Activated naive CD4-positive, alpha-beta T cell treated with anti-CD3 and anti-CD28 coated beads, Interleukin-2, amount 10 ng/mL, durations not matched to agents 7 days and 5 days (primary cell): ENCODE data around the gene DDR2.

Source experiments
- CTCF ChIA-PET: fragments of 350-600 bp; sonication (Branson Sonifier 250); formaldehyde crosslinking; loops from one replicate; lab custom pipeline; 2021; ENCODE audit warnings: antibody characterized with exemption; lab: Charles Lee
- DNase-seq: peaks from one replicate; pipeline ENCODE4 v3.0.0-alpha.2; 2020
- H3K27ac Mint-ChIP-seq: one replicate; pipeline ENCODE4 v1.8.0; 2021; ENCODE audit warnings: mild to moderate bottlenecking, moderate library complexity, mixed read lengths
- H3K27me3 Mint-ChIP-seq: one replicate; pipeline ENCODE4 v1.8.0; 2021; ENCODE audit warnings: mild to moderate bottlenecking, mixed read lengths
- H3K36me3 Mint-ChIP-seq: one replicate; pipeline ENCODE4 v1.8.0; 2021; ENCODE audit warnings: mixed read lengths
- H3K4me1 Mint-ChIP-seq: one replicate; pipeline ENCODE4 v1.8.0; 2021; ENCODE audit warnings: mixed read lengths
- H3K4me3 Mint-ChIP-seq: one replicate; pipeline ENCODE4 v1.8.0; 2021; ENCODE audit warnings: mild to moderate bottlenecking, moderate library complexity, mixed read lengths
- H3K9me3 Mint-ChIP-seq: one replicate; pipeline ENCODE4 v1.8.0; 2021; ENCODE audit warnings: mixed read lengths

The DDR2 gene

DNA sequence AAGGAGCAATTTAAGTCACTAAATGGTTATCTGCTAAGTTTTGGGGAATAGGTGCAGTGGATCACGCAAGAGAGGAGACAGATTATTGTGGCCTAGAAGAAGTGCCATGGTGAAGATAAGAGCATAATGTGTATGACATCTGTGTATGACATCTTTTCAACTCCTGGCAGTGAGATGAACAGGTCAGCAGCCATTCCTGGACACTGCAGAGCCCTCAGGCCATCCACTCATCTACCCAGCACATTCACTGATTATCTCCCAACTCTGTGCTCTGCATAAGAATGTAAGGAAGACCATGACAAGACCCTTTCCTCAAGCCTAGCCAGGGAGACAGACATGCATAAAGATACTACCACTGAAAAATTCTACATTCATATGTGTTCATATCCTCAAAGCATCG lies 73.7 kb downstream of the DDR2 start:
- H3K9me3 Mint-ChIP-seq, result no peaks in the 10 kb centered on the region
- no peak overlapping the region for H3K27ac Mint-ChIP-seq
- no peak for DNase-seq
- CTCF ChIA-PET, result no interaction called here
- peaks cover 8% of the 10 kb centered on the region for H3K27me3 Mint-ChIP-seq
- no peaks in the 10 kb centered on the region for H3K4me1 Mint-ChIP-seq
- no peaks in the 10 kb centered on the region for H3K36me3 Mint-ChIP-seq
- no peak overlapping the region for H3K4me3 Mint-ChIP-seq

DNA sequence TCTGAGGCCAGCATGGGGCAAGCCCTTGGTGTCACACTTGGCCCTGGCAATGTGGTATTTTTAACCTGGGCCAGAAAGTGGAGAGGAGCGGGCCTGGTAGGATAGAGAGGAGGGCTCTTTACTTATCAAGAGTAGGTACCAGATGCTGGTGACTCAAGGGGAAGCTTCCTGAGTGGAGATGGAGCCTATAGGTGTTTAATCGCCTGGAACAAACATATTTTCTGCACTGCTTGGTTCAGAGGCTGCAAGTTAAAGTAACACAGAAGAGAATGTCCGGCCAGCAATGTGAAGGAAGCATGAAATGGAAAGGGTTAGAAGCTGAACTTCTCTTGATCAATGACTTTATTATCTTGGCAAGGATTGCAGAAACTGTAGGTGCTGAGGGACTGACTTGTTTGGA lies 74.3 kb downstream of the DDR2 start:
- no peaks in the 10 kb centered on the region for H3K36me3 Mint-ChIP-seq
- H3K4me3 Mint-ChIP-seq, result no peak overlapping the region
- no peak overlapping the region for H3K27ac Mint-ChIP-seq
- no peaks in the 10 kb centered on the region for H3K4me1 Mint-ChIP-seq
- DNase-seq, result no peak
- CTCF ChIA-PET, result no interaction called here
- no peaks in the 10 kb centered on the region for H3K9me3 Mint-ChIP-seq
- H3K27me3 Mint-ChIP-seq, result peaks cover 8% of the 10 kb centered on the region

DNA sequence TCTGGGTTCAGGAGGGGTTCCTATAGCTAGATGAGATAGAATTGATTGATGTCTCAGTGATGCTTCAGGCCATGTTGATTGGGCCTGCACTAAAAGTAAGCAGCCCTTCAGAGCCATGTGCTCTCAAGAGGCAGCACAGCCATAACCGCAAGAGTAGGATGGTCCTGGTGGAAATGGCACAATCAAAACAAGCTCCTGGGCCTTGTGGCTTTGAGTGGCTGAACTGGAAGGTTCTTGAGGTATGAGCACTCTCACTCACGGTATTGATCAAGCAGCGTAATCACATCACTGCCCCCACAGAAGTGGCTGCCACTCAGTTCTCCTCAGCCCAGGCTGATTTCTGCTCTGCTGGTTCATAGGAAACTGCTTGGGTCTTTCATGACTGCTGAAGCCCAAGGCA lies 76.0 kb downstream of the DDR2 start:
- no peak overlapping the region for H3K4me3 Mint-ChIP-seq
- H3K27ac Mint-ChIP-seq, result no peak overlapping the region
- H3K36me3 Mint-ChIP-seq, result no peaks in the 10 kb centered on the region
- no peak for DNase-seq
- CTCF ChIA-PET, result no interaction called here
- H3K9me3 Mint-ChIP-seq, result no peaks in the 10 kb centered on the region
- no peaks in the 10 kb centered on the region for H3K4me1 Mint-ChIP-seq
- H3K27me3 Mint-ChIP-seq, result peaks cover 8% of the 10 kb centered on the region

DNA sequence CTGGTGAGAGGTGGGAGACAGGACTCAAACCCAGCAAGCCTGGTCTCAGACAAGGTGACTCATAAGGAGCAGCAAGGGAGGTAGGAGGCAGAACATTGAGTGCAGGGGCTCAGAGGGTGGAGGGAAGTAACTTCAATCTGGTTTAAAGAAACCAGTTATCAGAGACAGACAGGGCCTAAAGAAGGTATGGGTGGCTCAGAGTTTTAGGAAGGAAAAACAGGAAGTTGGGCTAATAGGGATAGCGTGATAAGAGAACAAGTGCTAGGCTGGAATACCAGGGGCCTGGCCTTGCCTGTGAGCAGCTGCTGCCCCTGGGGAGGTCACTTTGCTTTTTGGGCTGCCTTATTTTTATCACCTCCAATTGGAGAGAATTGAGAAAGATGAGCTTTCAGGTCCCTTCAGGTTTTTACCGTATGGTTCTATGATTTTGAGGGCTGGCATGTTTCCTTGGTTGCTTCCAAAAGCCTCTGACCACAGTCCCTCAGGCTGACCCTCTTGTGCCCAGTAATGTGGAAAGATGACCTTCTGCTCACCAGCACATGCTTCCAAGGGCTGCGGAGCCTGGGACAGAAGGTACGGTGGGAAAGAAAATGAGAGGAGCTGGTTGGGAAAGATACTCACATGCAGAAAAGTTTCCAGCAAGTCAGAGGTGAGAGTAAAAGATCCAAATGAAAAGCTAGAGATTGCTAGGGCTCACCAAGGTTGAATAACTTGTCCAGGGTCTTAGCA lies 77.0 kb downstream of the DDR2 start:
- Mint-ChIP-seq H3K9me3 (no peaks in the 10 kb centered on the region), H3K27me3 (peaks cover 8% of the 10 kb centered on the region), H3K27ac (no peak overlapping the region), H3K36me3 (no peaks in the 10 kb centered on the region), H3K4me3 (no peak overlapping the region), H3K4me1 (no peaks in the 10 kb centered on the region)
- DNase-seq, result no peak
- CTCF ChIA-PET, result no interaction called here

DNA sequence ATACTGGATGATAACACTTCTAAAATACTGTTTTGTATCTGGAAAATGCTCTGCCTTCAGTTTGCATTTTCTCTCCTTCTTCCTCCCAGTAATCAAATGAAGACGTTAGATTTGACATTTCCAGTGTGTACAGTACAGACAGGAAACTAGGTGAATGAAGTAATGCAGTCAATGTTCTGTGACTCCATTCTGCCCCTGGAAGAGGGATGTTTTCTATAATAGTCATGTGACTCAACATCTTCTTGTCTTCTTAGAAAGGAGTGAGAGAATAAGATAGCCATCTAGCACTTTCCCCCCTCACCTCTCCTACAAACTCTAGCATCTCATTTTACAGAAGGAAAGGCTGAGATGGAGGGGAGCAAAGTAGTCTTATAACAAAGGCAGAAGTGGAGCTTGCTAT lies 77.6 kb downstream of the DDR2 start:
- Mint-ChIP-seq H3K36me3 (no peaks in the 10 kb centered on the region), H3K27me3 (peaks cover 8% of the 10 kb centered on the region), H3K27ac (no peak overlapping the region), H3K4me3 (no peak overlapping the region), H3K4me1 (no peaks in the 10 kb centered on the region), H3K9me3 (no peaks in the 10 kb centered on the region)
- CTCF ChIA-PET, result no interaction called here
- DNase-seq, result no peak

DNA sequence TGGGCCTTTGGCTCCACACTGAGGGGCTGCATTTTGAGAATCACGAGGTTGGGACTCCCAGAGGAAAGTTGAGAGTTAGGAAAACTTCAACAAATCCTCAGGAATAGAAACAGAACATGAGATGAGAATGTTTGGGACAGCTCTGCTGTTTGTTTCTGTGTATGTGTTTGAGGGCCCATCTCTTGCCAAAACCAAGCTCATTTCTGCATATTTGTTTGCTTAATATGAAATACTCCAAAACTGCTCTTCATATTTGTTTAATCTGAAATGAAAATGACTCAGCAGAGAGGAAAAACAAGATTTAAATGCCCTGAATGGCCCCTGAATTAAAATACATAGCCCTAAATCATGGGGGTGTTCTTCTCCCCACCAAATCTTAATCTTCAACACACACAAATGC lies 78.1 kb downstream of the DDR2 start:
- Mint-ChIP-seq H3K27ac (no peak overlapping the region), H3K36me3 (no peaks in the 10 kb centered on the region), H3K9me3 (no peaks in the 10 kb centered on the region), H3K27me3 (peaks cover 8% of the 10 kb centered on the region), H3K4me3 (no peak overlapping the region), H3K4me1 (no peaks in the 10 kb centered on the region)
- no peak for DNase-seq
- CTCF ChIA-PET, result no interaction called here

DNA sequence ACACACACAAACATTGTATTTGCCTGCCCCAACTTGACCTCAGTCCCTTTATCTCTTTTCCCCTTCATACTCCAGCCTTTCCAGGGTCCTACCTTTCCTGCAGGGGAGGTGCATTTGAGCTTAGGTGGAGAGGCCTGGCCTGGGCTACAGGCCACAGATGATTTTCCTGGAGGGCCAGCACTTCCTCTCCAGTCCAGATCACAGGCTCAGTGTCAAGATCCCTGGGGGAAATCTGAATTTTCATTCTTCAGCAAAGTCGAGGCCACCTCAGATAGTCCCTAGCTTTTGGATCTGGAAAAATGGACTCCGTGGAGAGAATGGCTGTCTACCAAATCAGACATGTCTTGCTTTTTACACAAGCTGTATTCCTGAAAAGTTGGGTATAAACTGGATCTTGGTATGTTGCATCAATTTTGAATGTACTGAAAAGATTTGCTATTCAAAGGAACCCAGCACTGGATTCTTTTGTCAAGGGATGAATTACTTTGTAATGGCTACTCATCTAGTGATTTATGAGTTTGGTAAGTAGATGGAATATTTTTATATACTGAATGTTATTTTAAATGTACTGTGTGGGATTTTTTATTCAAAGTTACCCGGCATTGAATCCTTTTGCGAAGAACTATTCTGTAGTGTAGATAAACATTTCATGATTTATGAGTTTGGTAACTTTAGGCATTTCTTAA lies 78.7 kb downstream of the DDR2 start:
- CTCF ChIA-PET, result no interaction called here
- no peaks in the 10 kb centered on the region for H3K9me3 Mint-ChIP-seq
- no peaks in the 10 kb centered on the region for H3K36me3 Mint-ChIP-seq
- no peaks in the 10 kb centered on the region for H3K4me1 Mint-ChIP-seq
- H3K27ac Mint-ChIP-seq, result no peak overlapping the region
- H3K4me3 Mint-ChIP-seq, result no peak overlapping the region
- H3K27me3 Mint-ChIP-seq, result peaks cover 8% of the 10 kb centered on the region
- DNase-seq, result no peak

DNA sequence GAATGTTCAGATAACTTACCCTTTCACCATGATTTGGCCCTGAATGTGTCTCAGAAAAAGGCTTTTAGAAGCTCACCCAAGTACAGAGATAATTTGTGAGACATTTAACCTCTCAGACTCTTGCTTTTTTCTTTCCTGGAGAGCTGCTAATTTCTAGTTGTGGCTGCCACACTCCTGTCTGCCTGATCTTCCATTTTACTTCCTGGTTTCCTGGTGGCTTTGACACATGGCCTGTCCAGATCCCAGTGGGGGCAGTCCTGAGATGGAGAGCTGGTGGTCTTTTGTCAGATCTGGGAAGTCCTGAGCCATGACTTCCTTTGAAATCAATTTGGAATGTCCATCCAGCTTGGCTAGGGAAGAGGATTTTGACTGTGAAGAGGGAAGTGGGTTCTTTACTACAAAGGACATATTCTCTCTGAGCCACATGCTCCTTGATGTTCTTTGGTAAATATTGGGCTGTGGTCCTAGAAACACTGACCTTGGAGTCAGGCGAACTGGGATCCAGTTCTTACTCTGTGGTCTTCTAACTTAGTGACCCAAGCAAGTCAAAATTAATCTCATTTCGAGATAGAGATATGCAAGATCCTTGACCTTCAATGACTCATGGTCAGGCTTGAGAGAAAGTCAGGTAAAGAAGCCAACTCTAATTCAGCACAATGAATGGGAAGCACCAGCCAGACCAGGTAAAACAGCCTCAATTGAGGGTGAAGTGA lies 80.2 kb downstream of the DDR2 start:
- Mint-ChIP-seq H3K9me3 (no peaks in the 10 kb centered on the region), H3K4me3 (no peak overlapping the region), H3K36me3 (no peaks in the 10 kb centered on the region), H3K27me3 (peaks cover 8% of the 10 kb centered on the region), H3K4me1 (no peaks in the 10 kb centered on the region), H3K27ac (no peak overlapping the region)
- CTCF ChIA-PET, result no interaction called here
- no peak for DNase-seq

DNA sequence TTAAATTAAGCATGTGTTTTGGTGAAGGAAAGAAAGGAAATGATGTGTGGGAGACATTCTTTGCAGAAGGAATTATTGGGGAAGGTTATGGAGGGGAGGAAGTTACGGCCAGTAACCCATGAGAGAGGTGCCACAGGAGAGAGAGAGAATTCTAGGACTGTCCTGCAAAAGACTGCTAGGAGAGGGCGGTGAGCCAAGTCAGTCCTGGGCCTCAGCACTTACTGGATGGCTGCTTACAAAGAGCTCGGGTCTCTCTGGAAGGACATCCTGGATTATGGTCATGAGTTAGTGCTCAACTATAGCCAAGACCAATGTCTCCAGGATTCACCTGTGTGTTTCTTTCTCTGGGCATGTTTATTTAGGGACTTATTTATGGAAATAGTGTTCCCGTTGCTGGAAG lies 83.9 kb downstream of the DDR2 start:
- no peak for DNase-seq
- Mint-ChIP-seq H3K27me3 (no peaks in the 10 kb centered on the region), H3K4me1 (no peaks in the 10 kb centered on the region), H3K27ac (no peak overlapping the region), H3K4me3 (no peak overlapping the region), H3K9me3 (no peaks in the 10 kb centered on the region), H3K36me3 (no peaks in the 10 kb centered on the region)
- CTCF ChIA-PET, result no interaction called here

DNA sequence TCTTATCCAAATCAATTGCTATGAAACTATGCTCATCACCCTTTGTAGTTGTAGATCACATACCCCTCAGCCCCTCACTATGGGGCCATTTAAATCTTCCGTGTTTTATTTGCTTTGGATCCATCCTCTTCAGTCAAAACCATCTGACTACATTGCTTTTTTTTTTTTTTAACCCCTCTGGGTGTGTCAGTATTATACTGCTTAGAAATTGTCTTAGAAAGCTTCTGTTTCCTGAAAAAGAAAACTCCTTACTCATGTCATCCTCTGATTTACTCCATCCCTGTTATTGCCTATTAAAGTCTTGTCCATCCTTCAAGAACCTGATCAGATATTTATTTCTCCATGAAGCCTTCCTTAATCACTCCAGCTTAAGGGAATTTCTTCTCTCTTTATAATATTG lies 84.3 kb downstream of the DDR2 start:
- CTCF ChIA-PET, result no interaction called here
- H3K9me3 Mint-ChIP-seq, result no peaks in the 10 kb centered on the region
- H3K27me3 Mint-ChIP-seq, result no peaks in the 10 kb centered on the region
- no peaks in the 10 kb centered on the region for H3K4me1 Mint-ChIP-seq
- H3K4me3 Mint-ChIP-seq, result no peak overlapping the region
- no peaks in the 10 kb centered on the region for H3K36me3 Mint-ChIP-seq
- no peak overlapping the region for H3K27ac Mint-ChIP-seq
- no peak for DNase-seq

DNA sequence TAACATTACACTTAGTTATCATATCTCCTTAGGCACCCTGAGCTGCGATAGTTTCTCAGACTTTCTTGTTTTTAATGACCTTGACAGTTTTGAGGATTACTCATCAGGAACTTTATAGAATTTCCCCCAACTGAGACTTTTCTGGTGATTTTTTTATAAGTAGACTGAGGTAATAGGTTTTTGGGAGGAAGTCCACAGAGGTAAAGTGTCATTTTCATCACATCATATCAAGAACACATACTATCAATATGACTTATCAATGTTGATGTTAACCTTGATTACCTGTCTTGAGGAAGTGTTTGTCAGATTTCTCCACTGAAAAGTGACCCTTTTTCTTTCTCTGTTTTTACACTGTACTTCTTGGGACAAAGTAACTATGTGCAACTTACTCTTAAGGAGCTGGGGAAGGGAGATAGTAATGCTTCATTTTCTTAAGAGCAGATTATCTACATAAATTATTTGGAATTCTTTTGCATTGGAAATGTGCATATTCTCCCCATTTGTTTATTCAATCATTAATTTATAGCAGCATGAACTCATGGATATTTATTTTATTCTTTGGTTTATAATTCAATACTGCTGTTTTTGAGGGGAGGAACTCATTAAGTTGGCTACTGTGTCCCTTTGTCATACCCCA lies 85.4 kb downstream of the DDR2 start:
- Mint-ChIP-seq H3K36me3 (no peaks in the 10 kb centered on the region), H3K4me1 (no peaks in the 10 kb centered on the region), H3K27me3 (no peaks in the 10 kb centered on the region), H3K9me3 (no peaks in the 10 kb centered on the region), H3K4me3 (no peak overlapping the region), H3K27ac (no peak overlapping the region)
- DNase-seq, result no peak
- CTCF ChIA-PET, result no interaction called here

DNA sequence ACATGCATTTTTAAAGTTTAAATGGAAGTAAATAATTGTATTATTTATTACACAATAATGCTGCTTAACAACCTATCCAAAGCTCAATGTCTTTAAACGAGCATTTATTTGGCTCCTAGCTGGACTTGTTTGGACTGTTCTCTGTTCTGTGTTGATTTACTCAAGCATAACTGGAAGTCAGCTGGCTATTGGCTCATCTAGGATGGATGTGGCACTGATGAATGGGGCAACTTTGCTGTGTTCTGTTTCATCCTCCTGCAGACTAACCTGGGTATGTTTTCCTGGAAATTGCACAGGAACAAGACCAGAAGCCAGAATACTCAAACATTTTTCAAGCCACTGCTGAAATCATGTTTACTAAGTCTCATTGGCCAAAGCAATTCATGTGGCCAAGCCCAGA lies 87.4 kb downstream of the DDR2 start:
- DNase-seq, result no peak
- no peaks in the 10 kb centered on the region for H3K4me1 Mint-ChIP-seq
- H3K27ac Mint-ChIP-seq, result no peak overlapping the region
- H3K36me3 Mint-ChIP-seq, result no peaks in the 10 kb centered on the region
- H3K9me3 Mint-ChIP-seq, result no peaks in the 10 kb centered on the region
- no peak overlapping the region for H3K4me3 Mint-ChIP-seq
- CTCF ChIA-PET, result no interaction called here
- H3K27me3 Mint-ChIP-seq, result no peaks in the 10 kb centered on the region

DNA sequence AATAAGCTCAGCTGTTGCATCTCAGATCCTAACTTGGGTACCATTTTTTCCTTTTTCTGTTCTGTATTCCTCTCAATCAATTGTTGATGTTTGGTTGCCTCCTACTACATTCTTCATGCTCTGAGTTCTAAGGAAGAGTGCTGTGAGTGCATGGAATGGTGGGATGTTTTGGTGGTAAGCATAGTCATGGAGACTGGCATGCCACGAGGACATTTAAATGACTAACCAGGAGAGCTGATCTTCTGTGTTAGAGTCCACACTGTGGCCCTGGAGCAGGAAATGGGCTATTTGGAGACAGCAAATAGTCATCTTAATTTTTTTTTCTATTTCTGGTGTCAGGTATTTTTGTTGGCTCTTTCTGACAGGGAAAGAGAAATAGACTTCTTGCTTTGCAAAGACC lies 88.7 kb downstream of the DDR2 start:
- CTCF ChIA-PET, result no interaction called here
- H3K9me3 Mint-ChIP-seq, result no peaks in the 10 kb centered on the region
- no peak for DNase-seq
- no peaks in the 10 kb centered on the region for H3K27me3 Mint-ChIP-seq
- H3K4me3 Mint-ChIP-seq, result no peak overlapping the region
- no peaks in the 10 kb centered on the region for H3K36me3 Mint-ChIP-seq
- no peak overlapping the region for H3K27ac Mint-ChIP-seq
- H3K4me1 Mint-ChIP-seq, result no peaks in the 10 kb centered on the region

DNA sequence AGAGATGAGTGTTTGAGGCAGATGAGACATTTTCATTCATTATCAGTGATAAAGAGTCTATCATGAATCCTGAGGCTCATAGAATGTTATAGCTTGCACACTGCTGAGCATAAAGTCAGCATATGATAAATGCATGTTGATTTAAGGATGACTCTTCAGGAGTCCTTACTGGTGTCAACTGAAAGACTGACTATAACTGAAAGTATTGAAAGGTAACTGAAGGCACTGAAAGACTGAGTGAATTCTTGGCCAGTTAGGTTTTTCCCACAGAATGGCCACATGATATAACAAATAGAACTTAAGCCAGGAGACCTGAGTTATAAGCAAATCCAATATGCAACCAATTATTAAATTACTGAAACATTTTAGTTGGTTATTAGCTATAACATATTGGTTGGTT lies 89.2 kb downstream of the DDR2 start:
- CTCF ChIA-PET, result no interaction called here
- Mint-ChIP-seq H3K9me3 (no peaks in the 10 kb centered on the region), H3K4me3 (no peak overlapping the region)

More for the DNA sequence above, 89.2 kb downstream of the DDR2 start:
- H3K4me1 Mint-ChIP-seq, result no peaks in the 10 kb centered on the region
- H3K36me3 Mint-ChIP-seq, result no peaks in the 10 kb centered on the region
- H3K27ac Mint-ChIP-seq, result no peak overlapping the region
- H3K27me3 Mint-ChIP-seq, result no peaks in the 10 kb centered on the region
- DNase-seq, result no peak
